ENCODE measurements around the gene GOLM1.

The GOLM1 gene

GRCh38 chr9:86079421-86079831 lies 19.9 kb downstream of the GOLM1 start:
- ATAC-seq, result no peak
- TF ChIP-seq ZFP30 (CRISPR knock-in tag; IDR thresholded peaks at IDR 0.05) (no peak), TCF4 (CRISPR knock-in tag; IDR thresholded peaks at IDR 0.05; ENCODE audit: borderline replicate concordance) (no peak), BACH2 (CRISPR knock-in tag; IDR thresholded peaks at IDR 0.05; ENCODE audit: borderline replicate concordance) (no peak), RARB (CRISPR knock-in tag; IDR thresholded peaks at IDR 0.05) (no peak), PPARA (CRISPR knock-in tag; IDR thresholded peaks at IDR 0.05; ENCODE audit: borderline replicate concordance) (no peak)

DNA sequence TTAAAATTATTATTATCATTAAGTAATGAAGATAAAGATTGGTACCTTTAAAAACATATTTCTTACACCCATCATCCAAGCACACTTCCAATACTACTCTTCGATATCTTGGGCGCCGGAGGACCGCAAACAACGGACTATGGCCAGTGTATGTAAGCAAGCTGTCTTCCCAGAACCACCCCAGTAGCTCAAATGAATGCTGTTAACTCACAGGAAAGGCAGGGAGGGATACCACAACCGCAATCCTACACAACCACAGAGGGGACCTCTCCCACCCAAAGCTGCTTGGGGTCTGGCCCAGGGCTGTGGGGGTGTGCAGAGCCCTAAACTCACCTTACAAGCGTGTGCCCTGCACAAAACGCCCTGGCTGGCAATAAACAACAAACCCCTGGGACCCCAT lies 20.6 kb downstream of the GOLM1 start:
- ATAC-seq, result no peak

GRCh38 chr9:86077276-86077675 lies 22.1 kb downstream of the GOLM1 start:
- ATAC-seq, result no peak
- TF ChIP-seq ZFP3 (CRISPR knock-in tag; IDR thresholded peaks at IDR 0.05) (no peak), BACH2 (CRISPR knock-in tag; IDR thresholded peaks at IDR 0.05; ENCODE audit: borderline replicate concordance) (no peak), SNAI2 (CRISPR knock-in tag; IDR thresholded peaks at IDR 0.05) (no peak), POU6F1 (CRISPR knock-in tag; IDR thresholded peaks at IDR 0.05; ENCODE audit: borderline replicate concordance, low read depth) (no peak), CSDC2 (CRISPR knock-in tag; IDR thresholded peaks at IDR 0.05) (no peak), ZNF8 (CRISPR knock-in tag; IDR thresholded peaks at IDR 0.05) (no peak), PATZ1 (CRISPR knock-in tag; IDR thresholded peaks at IDR 0.05; ENCODE audit: borderline replicate concordance) (no peak), TCF4 (CRISPR knock-in tag; IDR thresholded peaks at IDR 0.05; ENCODE audit: borderline replicate concordance) (no peak), ZNF565 (CRISPR knock-in tag; conservative IDR thresholded peaks at IDR 0.05; ENCODE audit: low read depth) (no peak), OSR1 (CRISPR knock-in tag; IDR thresholded peaks at IDR 0.05) (no peak)

More for the DNA sequence above, 20.6 kb downstream of the GOLM1 start:
- TF ChIP-seq OSR1 (CRISPR knock-in tag; IDR thresholded peaks at IDR 0.05) (no peak), GLIS3 (CRISPR knock-in tag; IDR thresholded peaks at IDR 0.05) (no peak), TSHZ2 (CRISPR knock-in tag; IDR thresholded peaks at IDR 0.05) (no peak), ZNF565 (CRISPR knock-in tag; conservative IDR thresholded peaks at IDR 0.05; ENCODE audit: low read depth) (no peak), ARNTL (CRISPR knock-in tag; IDR thresholded peaks at IDR 0.05; ENCODE audit: borderline replicate concordance, low read depth) (no peak), TOX (CRISPR knock-in tag; IDR thresholded peaks at IDR 0.05; ENCODE audit: borderline replicate concordance) (no peak), BACH2 (CRISPR knock-in tag; IDR thresholded peaks at IDR 0.05; ENCODE audit: borderline replicate concordance) (no peak), PATZ1 (CRISPR knock-in tag; IDR thresholded peaks at IDR 0.05; ENCODE audit: borderline replicate concordance) (no peak), ZFP3 (CRISPR knock-in tag; IDR thresholded peaks at IDR 0.05) (no peak), ZNF70 (CRISPR knock-in tag; IDR thresholded peaks at IDR 0.05) (no peak), ZC3H10 (CRISPR knock-in tag; IDR thresholded peaks at IDR 0.05) (no peak), ZFP30 (CRISPR knock-in tag; IDR thresholded peaks at IDR 0.05) (no peak), RARB (CRISPR knock-in tag; IDR thresholded peaks at IDR 0.05) (no peak), ESRRG (CRISPR knock-in tag; IDR thresholded peaks at IDR 0.05) (no peak), ISL1 (CRISPR knock-in tag; IDR thresholded peaks at IDR 0.05) (no peak), SNAI2 (CRISPR knock-in tag; IDR thresholded peaks at IDR 0.05) (no peak), TCF4 (CRISPR knock-in tag; IDR thresholded peaks at IDR 0.05; ENCODE audit: borderline replicate concordance) (no peak)
- TF ChIP-seq, protein P1, sequence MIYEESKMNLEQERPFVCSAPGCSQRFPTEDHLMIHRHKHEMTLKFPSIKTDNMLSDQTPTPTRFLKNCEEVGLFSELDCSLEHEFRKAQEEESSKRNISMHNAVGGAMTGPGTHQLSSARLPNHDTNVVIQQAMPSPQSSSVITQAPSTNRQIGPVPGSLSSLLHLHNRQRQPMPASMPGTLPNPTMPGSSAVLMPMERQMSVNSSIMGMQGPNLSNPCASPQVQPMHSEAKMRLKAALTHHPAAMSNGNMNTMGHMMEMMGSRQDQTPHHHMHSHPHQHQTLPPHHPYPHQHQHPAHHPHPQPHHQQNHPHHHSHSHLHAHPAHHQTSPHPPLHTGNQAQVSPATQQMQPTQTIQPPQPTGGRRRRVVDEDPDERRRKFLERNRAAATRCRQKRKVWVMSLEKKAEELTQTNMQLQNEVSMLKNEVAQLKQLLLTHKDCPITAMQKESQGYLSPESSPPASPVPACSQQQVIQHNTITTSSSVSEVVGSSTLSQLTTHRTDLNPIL (CRISPR knock-in tag; IDR thresholded peaks at IDR 0.05; ENCODE audit: low read depth), result no peak
- TF ChIP-seq, protein P2, sequence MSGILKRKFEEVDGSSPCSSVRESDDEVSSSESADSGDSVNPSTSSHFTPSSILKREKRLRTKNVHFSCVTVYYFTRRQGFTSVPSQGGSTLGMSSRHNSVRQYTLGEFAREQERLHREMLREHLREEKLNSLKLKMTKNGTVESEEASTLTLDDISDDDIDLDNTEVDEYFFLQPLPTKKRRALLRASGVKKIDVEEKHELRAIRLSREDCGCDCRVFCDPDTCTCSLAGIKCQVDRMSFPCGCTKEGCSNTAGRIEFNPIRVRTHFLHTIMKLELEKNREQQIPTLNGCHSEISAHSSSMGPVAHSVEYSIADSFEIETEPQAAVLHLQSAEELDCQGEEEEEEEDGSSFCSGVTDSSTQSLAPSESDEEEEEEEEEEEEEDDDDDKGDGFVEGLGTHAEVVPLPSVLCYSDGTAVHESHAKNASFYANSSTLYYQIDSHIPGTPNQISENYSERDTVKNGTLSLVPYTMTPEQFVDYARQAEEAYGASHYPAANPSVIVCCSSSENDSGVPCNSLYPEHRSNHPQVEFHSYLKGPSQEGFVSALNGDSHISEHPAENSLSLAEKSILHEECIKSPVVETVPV (CRISPR knock-in tag; IDR thresholded peaks at IDR 0.05), result no peak

Data from SK-N-SH treated with all-trans-retinoic acid at 6 μM for 48 hours (cell line).